Measurements from ENCODE around the gene PHLDA2.

PHLDA2 gene

GRCh38 chr11:2902784-2903671, 26.2 kb downstream of the PHLDA2 start:
- in situ Hi-C loops (cut with MboI; ENCODE audit: low pct_unique_long_range_greater_than_20kb, low sequenced_read_pairs, unreplicated experiment) = no loop called here
- no peak for TF ChIP-seq CTCF (IDR thresholded peaks at IDR 0.05; ENCODE audit: extremely low read depth, insufficient read depth, missing control alignments)
- DNase-seq (ENCODE audit: low spot score) = no peak

GRCh38 chr11:2901854-2902783, 27.1 kb downstream of the PHLDA2 start:
- peak; percentile 99 for DNase-seq (ENCODE audit: low spot score)
- TF ChIP-seq CTCF (IDR thresholded peaks at IDR 0.05; ENCODE audit: extremely low read depth, insufficient read depth, missing control alignments) = no peak
- in situ Hi-C loops (cut with MboI; ENCODE audit: low pct_unique_long_range_greater_than_20kb, low sequenced_read_pairs, unreplicated experiment) = no loop called here

- no peak for TF ChIP-seq CTCF (IDR thresholded peaks at IDR 0.05; ENCODE audit: extremely low read depth, insufficient read depth, missing control alignments)
- no peak for DNase-seq (ENCODE audit: low spot score)
- in situ Hi-C loops (cut with MboI; ENCODE audit: low pct_unique_long_range_greater_than_20kb, low sequenced_read_pairs, unreplicated experiment) = no loop called here
These were observed 27.9 kb downstream of the PHLDA2 start for GRCh38 chr11:2901196-2901796.

GRCh38 chr11:2899080-2899783, 30.0 kb downstream of the PHLDA2 start:
- in situ Hi-C loops (cut with MboI; ENCODE audit: low pct_unique_long_range_greater_than_20kb, low sequenced_read_pairs, unreplicated experiment) = loop anchor here (10.0 kb wide), 2 partner anchors 364 to 474 kb away; no protein-coding TSS in a partner anchor

GRCh38 chr11:2898366-2899079, 30.7 kb downstream of the PHLDA2 start:
- peak; percentile 49 for DNase-seq (ENCODE audit: low spot score)
- in situ Hi-C loops (cut with MboI; ENCODE audit: low pct_unique_long_range_greater_than_20kb, low sequenced_read_pairs, unreplicated experiment) = loop anchor here (10.0 kb wide), 2 partner anchors 364 to 474 kb away; no protein-coding TSS in a partner anchor
- no peak for TF ChIP-seq CTCF (IDR thresholded peaks at IDR 0.05; ENCODE audit: extremely low read depth, insufficient read depth, missing control alignments)

More at GRCh38 chr11:2899080-2899783, 30.0 kb downstream of the PHLDA2 start:
- no peak for TF ChIP-seq CTCF (IDR thresholded peaks at IDR 0.05; ENCODE audit: extremely low read depth, insufficient read depth, missing control alignments)
- DNase-seq (ENCODE audit: low spot score) = no peak
